Sigmoid colon (tissue), 4 donors: ENCODE results near the gene ZNF467.

Experiments
- CTCF ChIP-seq, 4 experiments: fragments of 450-650 bp in 3 of 4; fragments of 200-600 bp in 1 of 4; IDR thresholded peaks; one replicate each; pipeline ENCODE4 v1.5.1; 2016 to 2019; ENCODE audit warnings: antibody characterized with exemption in 4 of 4, mild to moderate bottlenecking in 3 of 4, moderate library complexity in 2 of 4
- EP300 ChIP-seq, 4 donors: sonication (generic); formaldehyde crosslinking; IDR thresholded peaks; one replicate each; pipeline ENCODE4 v1.6.1; 2017; ENCODE audit warnings: antibody characterized with exemption in 4 of 4
- POLR2A ChIP-seq, 2 donors: fragments of 450-650 bp; IDR thresholded peaks; one replicate each; pipeline ENCODE4 v1.6.1; 2016; ENCODE audit warnings: antibody characterized with exemption in 2 of 2, mild to moderate bottlenecking in 2 of 2, moderate library complexity in 2 of 2

- TF ChIP-seq POLR2A (IDR thresholded peaks at IDR 0.05): no peak
- no peak for TF ChIP-seq CTCF (IDR thresholded peaks at IDR 0.05)
- TF ChIP-seq EP300 (IDR thresholded peaks at IDR 0.05): no peak
Measured at GRCh38 chr7:149808311-149808710, 34.9 kb upstream of the ZNF467 start.
